SH-SY5Y (cell line): Measurements from ENCODE around the gene C1QTNF9.

Experiments used
- GATA2 ChIP-seq: IDR thresholded peaks from 2 replicates; pipeline ENCODE4 v1.6.1; 2011; ENCODE audit warnings: mild to moderate bottlenecking, low read depth, low read length
- GATA3 ChIP-seq: IDR thresholded peaks from 2 replicates; pipeline ENCODE4 v1.6.1; 2011; ENCODE audit warnings: low read depth, mild to moderate bottlenecking, low read length, moderate library complexity

GRCh38 chr13:24281188-24282008 is 28.0 kb upstream of the C1QTNF9 start:
- TF ChIP-seq GATA3: no peak
- TF ChIP-seq GATA2: no peak
